GM12878 (cell line): ENCODE results near the gene ICE1. TPM values are rescaled to one million over a fixed set of nuclear protein-coding genes. Genes with fewer than 3 reads are reported as not detected.

Source experiments
- ATAC-seq: fragments of 200-7000 bp; cut with Tn5 transposase; 3 replicates; pipeline ENCODE4 v1.9.1; 2020; ENCODE audit warnings: mild to moderate bottlenecking, moderate library complexity
- Bru-seq: library from RNA; stranded (reverse); fragments of 400-500 nt; gene quantifications from one replicate; lab custom pipeline; 2021; lab: Mats Ljungman, UMichigan
- BruChase-seq, 2 experiments: library from RNA; stranded (reverse); fragments of 400-500 nt; gene quantifications; one replicate each; lab custom pipeline; 2021; lab: Mats Ljungman, UMichigan
- BruUV-seq: library from RNA; stranded (reverse); fragments of 400-500 nt; replicated peaks from 2 replicates; lab custom pipeline; 2021; lab: Mats Ljungman, UMichigan
- CTCF ChIA-PET: fragments of 300-600 bp; sonication (Branson Sonifier 250); formaldehyde crosslinking; extraction: SDS; loops from one replicate; lab custom pipeline; 2021; ENCODE audit warnings: inconsistent platforms; lab: Yijun Ruan, JAX
- POLR2A ChIA-PET: fragments of 350-600 bp; formaldehyde crosslinking; extraction: SDS; loops from one replicate; lab custom pipeline; 2021; ENCODE audit warnings: inconsistent platforms; lab: Charles Lee
- RAD21 ChIA-PET: fragments of 300-600 bp; sonication (Branson Sonifier 250); formaldehyde crosslinking; loops from one replicate; lab custom pipeline; 2023; ENCODE audit warnings: antibody characterized with exemption; ENCODE audit not compliant: unreplicated experiment; lab: Charles Lee
- SMC1A ChIA-PET: fragments of 300-600 bp; sonication (Branson Sonifier 250); formaldehyde crosslinking; loops from one replicate; lab custom pipeline; 2023; ENCODE audit not compliant: unreplicated experiment, uncharacterized antibody; lab: Charles Lee
- DNase-seq: peaks from one replicate; pipeline ENCODE4 v3.0.0-alpha.2; 2011; ENCODE audit warnings: low read depth, low spot score
- FAIRE-seq: peaks from 3 replicates; lab custom pipeline; 2011; peaks lifted over from hg19 to GRCh38; lab: Jason Lieb, UNC
- H2AFZ ChIP-seq: 2 replicates; pipeline ENCODE4 v1.6.0; 2011; ENCODE audit warnings: low read depth, low read length, control low read depth; ENCODE audit not compliant: control insufficient read depth
- H3K27ac ChIP-seq: 2 replicates; pipeline ENCODE4 v1.5.1; 2011; ENCODE audit warnings: control low read depth; ENCODE audit not compliant: control insufficient read depth, insufficient read depth
- H3K27me3 ChIP-seq, 2 experiments: replicated peaks in 1 of 2; 2 replicates each; pipeline versions ENCODE4 v1.6.0 to v1.6.1; 2011; ENCODE audit warnings: low read length in 1 of 2; ENCODE audit not compliant: control insufficient read depth in 2 of 2, insufficient read depth in 2 of 2
- H3K36me3 ChIP-seq, 2 experiments: 2 replicates each; pipeline ENCODE4 v1.5.1; 2011; ENCODE audit warnings: low read length in 1 of 2; ENCODE audit not compliant: control insufficient read depth in 2 of 2, insufficient read depth in 2 of 2
- H3K4me1 ChIP-seq: 2 replicates; pipeline ENCODE4 v1.6.1; 2011; ENCODE audit warnings: mild to moderate bottlenecking, low read length, moderate library complexity, mixed read lengths; ENCODE audit not compliant: control insufficient read depth, insufficient read depth
- H3K4me2 ChIP-seq: 2 replicates; pipeline ENCODE4 v1.6.0; 2011; ENCODE audit warnings: control low read depth; ENCODE audit not compliant: control insufficient read depth, insufficient read depth
- H3K4me3 ChIP-seq: fragments of 200-600 bp; sonication (generic); 2 replicates; pipeline ENCODE4 v1.5.1; 2016
- H3K79me2 ChIP-seq: 2 replicates; pipeline ENCODE4 v1.6.0; 2011; ENCODE audit warnings: low read length; ENCODE audit not compliant: control insufficient read depth, insufficient read depth
- H3K9ac ChIP-seq: 2 replicates; pipeline ENCODE4 v1.8.0; 2011; ENCODE audit warnings: low read length, control low read depth, mixed read lengths; ENCODE audit not compliant: control insufficient read depth, insufficient read depth
- H3K9me3 ChIP-seq: replicated peaks from 3 replicates; pipeline ENCODE4 v1.5.1; 2011; ENCODE audit warnings: mild to moderate bottlenecking, low read length; ENCODE audit not compliant: control insufficient read depth, insufficient read depth
- H4K20me1 ChIP-seq: 2 replicates; pipeline ENCODE4 v1.6.0; 2011; ENCODE audit not compliant: control insufficient read depth, insufficient read depth
- ATF7 ChIP-seq: fragments of 450-650 bp; IDR thresholded peaks from 2 replicates; pipeline ENCODE4 v1.6.1; 2016; ENCODE audit warnings: low read depth, mild to moderate bottlenecking
- HCFC1 ChIP-seq: fragments of 150-350 bp; IDR thresholded peaks from 2 replicates; pipeline ENCODE4 v1.6.1; 2014; ENCODE audit warnings: low read length
- HDAC6 ChIP-seq: fragments of 200-600 bp; sonication (generic); IDR thresholded peaks from one replicate; pipeline ENCODE4 v1.8.0; 2017; ENCODE audit warnings: antibody characterized with exemption; ENCODE audit not compliant: unreplicated experiment
- MEF2A ChIP-seq: IDR thresholded peaks from 2 replicates; pipeline ENCODE4 v1.6.1; 2011; ENCODE audit warnings: low read depth, mild to moderate bottlenecking, low read length, moderate library complexity; ENCODE audit not compliant: insufficient read depth
- POLR2AphosphoS2 ChIP-seq: IDR thresholded peaks from 2 replicates; pipeline ENCODE4 v1.6.1; 2011; ENCODE audit warnings: low read depth, mild to moderate bottlenecking, low read length, improper control_type of control experiment, moderate library complexity
- RAD51 ChIP-seq: fragments of 450-650 bp; IDR thresholded peaks from 2 replicates; pipeline ENCODE4 v1.6.1; 2016; ENCODE audit warnings: moderate library complexity, mild to moderate bottlenecking, inconsistent platforms
- RFX5 ChIP-seq: IDR thresholded peaks from 2 replicates; pipeline ENCODE4 v1.6.1; 2011; ENCODE audit warnings: low read depth, low read length, improper control_type of control experiment
- STAT1 ChIP-seq: fragments of 450-650 bp; conservative IDR thresholded peaks from 2 replicates; pipeline ENCODE4 v1.6.1; 2014; ENCODE audit warnings: antibody characterized with exemption, mild to moderate bottlenecking
- SUZ12 ChIP-seq: fragments of 200-600 bp; sonication (generic); IDR thresholded peaks from one replicate; pipeline ENCODE4 v1.6.1; 2018; ENCODE audit warnings: antibody characterized with exemption, mild to moderate bottlenecking; ENCODE audit not compliant: unreplicated experiment
- WGBS: methylation state at CpG from one replicate; pipeline ENCODE4 v1.1.6; 2016; ENCODE audit warnings: low lambda C conversion rate; ENCODE audit not compliant: insufficient replicate concordance, insufficient coverage; ENCODE audit errors: missing lambda C conversion rate; 5-methylcytosine and 5-hydroxymethylcytosine counted together
- in situ Hi-C: fragments of 300-500 bp; cut with MboI; formaldehyde crosslinking; loops from 9 replicates; pipeline ENCODE4 v1.14.3; 2018; ENCODE audit warnings: mixed read lengths
- intact Hi-C: fragments of 100-400 bp; cut with micrococcal nuclease; formaldehyde crosslinking; loops from one replicate; pipeline ENCODE4 v1.14.2; 2022; ENCODE audit not compliant: unreplicated experiment
- long read RNA-seq, 2 experiments: library from polyadenylated mRNA; unstranded; transcript quantifications; one replicate each; pipeline ENCODE4 v2.0.0, GENCODE V29; 2019 to 2020
- polyA minus RNA-seq, 3 experiments: library from RNA; depleted of rRNA, polyadenylated mRNA; stranded (reverse); fragments of >200 nt; gene quantifications; 2 replicates each; pipeline ENCODE4 v1.2.3, GENCODE V29; 2011
- polyA plus RNA-seq, 11 experiments: library from polyadenylated mRNA; depleted of rRNA in 4 of 11; unstranded in 6 of 11; stranded (reverse) in 5 of 11; fragments of >200 nt; fragmentation: Nextera tagmentation in 4 of 11; fragmentation: Illumina TruSeq in 1 of 11; extraction: Ambion mirVana in 4 of 11; extraction: Trizol in 1 of 11; gene quantifications; 1 replicate in 1 of 11; 2 replicates in 10 of 11; pipeline versions ENCODE4 v1.2.1 to v1.2.3, GENCODE V29; 2011 to 2016; ENCODE audit warnings: inconsistent platforms in 2 of 11, missing spikeins in 2 of 11, low read depth in 1 of 11
- total RNA-seq, 4 experiments: library from RNA; depleted of rRNA in 3 of 4; stranded (reverse); fragments of >200 nt in 3 of 4; fragmentation: Illumina TruSeq in 1 of 4; extraction: Trizol in 1 of 4; gene quantifications; 2 replicates each; pipeline versions ENCODE4 v1.2.1 to v1.2.3, GENCODE V29; 2013 to 2021
- TF ChIP-seq, protein P1 (sequence below): fragments of 450-650 bp; IDR thresholded peaks from 2 replicates; pipeline ENCODE4 v1.6.1; 2017; ENCODE audit warnings: mild to moderate bottlenecking, moderate library complexity
- TF ChIP-seq, protein P2 (sequence below): fragments of 450-650 bp; IDR thresholded peaks from 2 replicates; pipeline ENCODE4 v1.6.1; 2014; ENCODE audit warnings: mild to moderate bottlenecking

The ICE1 gene
- total RNA-seq (2013; cell fraction: nucleolus; rRNA removed), result 67.5 and 70.9 TPM in 2 replicates
- 18.8 and 22.2 TPM in 2 replicates for total RNA-seq (2014; rRNA removed)
- total RNA-seq (2014; rRNA removed; fragmentation: Illumina TruSeq; extraction: Trizol), result 31.4 and 32.5 TPM in 2 replicates
- total RNA-seq (2021), result 24.4 and 26.9 TPM in 2 replicates
- 6.3 TPM for polyA plus RNA-seq (2011; ENCODE audit: low read depth)
- 16.1 and 22.0 TPM in 2 replicates for polyA plus RNA-seq (2011; rRNA removed)
- polyA plus RNA-seq (2011; cell fraction: cytosol; rRNA removed), result 8.8 and 9.3 TPM in 2 replicates
- 22.5 and 23.0 TPM in 2 replicates for polyA plus RNA-seq (2011; cell fraction: nucleus; rRNA removed)
- polyA plus RNA-seq (2012), result 8.3 and 10.2 TPM in 2 replicates
- 27.9 and 31.6 TPM in 2 replicates for polyA plus RNA-seq (2014; fragmentation: Illumina TruSeq; extraction: Trizol)
- 1 to 10 TPM; 3.8 to 5.5 TPM for polyA plus RNA-seq (2014; fragmentation: Nextera tagmentation; extraction: Ambion mirVana)
- polyA plus RNA-seq (2014; rRNA removed), result 17.1 and 17.4 TPM in 2 replicates
- 10 to 100 TPM; 19.0 to 20.3 TPM for polyA plus RNA-seq (2016; fragmentation: Nextera tagmentation; extraction: Ambion mirVana)
- 32.2 and 34.7 TPM in 2 replicates for polyA minus RNA-seq (2011; rRNA and poly(A)+ RNA removed)
- polyA minus RNA-seq (2011; cell fraction: cytosol; rRNA and poly(A)+ RNA removed), result 9.4 and 13.0 TPM in 2 replicates
- polyA minus RNA-seq (2011; cell fraction: nucleus; rRNA and poly(A)+ RNA removed), result 36.1 and 53.6 TPM in 2 replicates
- Bru-seq, nascent RNA, result percentile 84 among the genes with signal in this experiment
- BruChase-seq, experiment 1, labeled RNA remaining after a 6-hour chase, result percentile 82 among the genes with signal in this experiment
- BruChase-seq, experiment 2, labeled RNA remaining after a 2-hour chase, result percentile 87 among the genes with signal in this experiment
- long read RNA-seq, experiment 1, partial matches to known transcripts, result 1 of 1 reads
- long read RNA-seq, experiment 1, other reads (novel, unspliced or antisense), result 0 of 1 reads
- long read RNA-seq, experiment 2, partial matches to known transcripts, result 18 of 23 reads
- long read RNA-seq, experiment 2, other reads (novel, unspliced or antisense), result 5 of 23 reads

DNA sequence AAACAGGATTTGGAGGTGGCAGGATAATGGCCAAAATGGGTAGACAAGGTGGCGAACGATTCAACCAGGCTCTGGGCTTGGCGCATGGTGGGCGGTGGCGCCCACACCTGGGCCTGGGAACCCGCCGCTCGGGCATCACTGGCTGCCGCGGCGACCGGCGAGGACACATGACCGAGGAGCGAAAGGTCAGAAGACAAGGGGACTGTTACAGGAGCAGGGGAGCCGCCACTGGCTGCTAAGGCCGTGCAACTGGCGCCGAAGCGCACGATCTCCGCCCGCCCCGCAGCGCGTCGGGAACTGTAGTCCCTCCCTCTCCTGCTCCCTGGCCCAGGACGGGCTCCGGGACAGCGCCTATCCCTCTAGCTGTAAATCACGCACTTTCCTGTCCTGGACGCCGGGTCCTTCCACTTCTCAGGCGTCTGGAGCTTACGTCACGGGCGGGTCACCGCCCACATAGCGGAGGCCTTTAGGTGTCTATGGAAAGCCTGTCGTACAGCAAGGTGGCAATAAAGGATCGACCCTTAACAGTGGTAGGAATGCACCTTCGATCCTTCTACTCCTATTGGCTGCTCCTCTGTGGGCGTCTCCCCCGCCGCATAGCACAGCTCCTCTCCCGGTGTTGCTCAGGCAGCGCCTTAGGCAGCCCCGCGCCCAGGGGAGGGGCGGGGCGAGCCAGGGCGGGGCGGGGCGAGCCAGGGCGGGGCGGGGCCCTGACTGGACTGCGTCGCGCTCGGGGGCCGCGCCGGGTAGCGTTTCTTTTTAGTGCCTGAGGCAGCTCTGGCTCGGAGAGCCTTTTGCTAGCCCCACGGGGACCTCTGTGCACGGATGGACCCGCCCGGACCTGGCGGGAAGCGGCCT, at the start of gene ICE1:
Gene ICE1 (plus strand): TSS at position 717 of the 858 bp plus-strand sequence. CDS start 239 bp downstream, outside the sequence.
- POLR2A ChIA-PET, result interaction anchor here (1.8 kb wide), 1 partner anchor 8 kb away, joined by 3 read pairs; no protein-coding TSS in a partner anchor
- H2AFZ ChIP-seq, result peak within 1 kb of the TSS; percentile 95
- ATAC-seq (peak; percentile 90), FAIRE-seq (peak; percentile 97), DNase-seq (peak; percentile 91)
- H4K20me1 ChIP-seq, result peaks cover 2% of the 10 kb centered on the region; the same call in 1 of the 2 replicates
- CTCF ChIA-PET, result interaction anchor here (0.8 to 4.5 kb wide), 4 partner anchors 281 to 543 kb away, joined by 3 to 31 read pairs (median 4); no protein-coding TSS in a partner anchor
- no peaks in the 10 kb centered on the region for H3K27me3 ChIP-seq
- peaks cover 27% of the 10 kb centered on the region for H3K4me1 ChIP-seq
- no peaks in the 10 kb centered on the region; the same call in 2 of the 3 replicates for H3K9me3 ChIP-seq
- RAD21 ChIA-PET, result interaction anchor here (0.8 to 1.2 kb wide), 2 partner anchors 47 to 72 kb away, joined by 3 read pairs; no protein-coding TSS in a partner anchor
- peak within 1 kb of the TSS; percentile 97 for H3K4me2 ChIP-seq
- intact Hi-C loops, result loop anchor here (5.0 kb wide), 1 partner anchor 330 kb away; no protein-coding TSS in a partner anchor
- in situ Hi-C loops, result loop anchor here (5.0 kb wide), 1 partner anchor 280 kb away; the partner anchor contains the start of gene ADAMTS16
- no peaks in the 10 kb centered on the region for H3K36me3 ChIP-seq
- H3K79me2 ChIP-seq, result peaks cover 49% of the 10 kb centered on the region
- peak within 1 kb of the TSS; percentile 89 for H3K9ac ChIP-seq
- SMC1A ChIA-PET, result interaction anchor here (0.6 to 2.0 kb wide), 8 partner anchors 11 to 552 kb away, joined by 3 to 8 read pairs (median 4); no protein-coding TSS in a partner anchor
- WGBS, result under 1% methylated on average over 63 of the region's 71 CpGs
- peak within 1 kb of the TSS; percentile 91 for H3K4me3 ChIP-seq
- no TSS peak for BruUV-seq
- H3K27ac ChIP-seq, result peak within 1 kb of the TSS; percentile 94
- TF ChIP-seq HDAC6, result peak; percentile 39
- TF ChIP-seq RAD51, result 0 out of 2 replicates have a peak, but pooled peaks have one; percentile 37
- TF ChIP-seq RFX5, result no peak
- TF ChIP-seq, protein P1, sequence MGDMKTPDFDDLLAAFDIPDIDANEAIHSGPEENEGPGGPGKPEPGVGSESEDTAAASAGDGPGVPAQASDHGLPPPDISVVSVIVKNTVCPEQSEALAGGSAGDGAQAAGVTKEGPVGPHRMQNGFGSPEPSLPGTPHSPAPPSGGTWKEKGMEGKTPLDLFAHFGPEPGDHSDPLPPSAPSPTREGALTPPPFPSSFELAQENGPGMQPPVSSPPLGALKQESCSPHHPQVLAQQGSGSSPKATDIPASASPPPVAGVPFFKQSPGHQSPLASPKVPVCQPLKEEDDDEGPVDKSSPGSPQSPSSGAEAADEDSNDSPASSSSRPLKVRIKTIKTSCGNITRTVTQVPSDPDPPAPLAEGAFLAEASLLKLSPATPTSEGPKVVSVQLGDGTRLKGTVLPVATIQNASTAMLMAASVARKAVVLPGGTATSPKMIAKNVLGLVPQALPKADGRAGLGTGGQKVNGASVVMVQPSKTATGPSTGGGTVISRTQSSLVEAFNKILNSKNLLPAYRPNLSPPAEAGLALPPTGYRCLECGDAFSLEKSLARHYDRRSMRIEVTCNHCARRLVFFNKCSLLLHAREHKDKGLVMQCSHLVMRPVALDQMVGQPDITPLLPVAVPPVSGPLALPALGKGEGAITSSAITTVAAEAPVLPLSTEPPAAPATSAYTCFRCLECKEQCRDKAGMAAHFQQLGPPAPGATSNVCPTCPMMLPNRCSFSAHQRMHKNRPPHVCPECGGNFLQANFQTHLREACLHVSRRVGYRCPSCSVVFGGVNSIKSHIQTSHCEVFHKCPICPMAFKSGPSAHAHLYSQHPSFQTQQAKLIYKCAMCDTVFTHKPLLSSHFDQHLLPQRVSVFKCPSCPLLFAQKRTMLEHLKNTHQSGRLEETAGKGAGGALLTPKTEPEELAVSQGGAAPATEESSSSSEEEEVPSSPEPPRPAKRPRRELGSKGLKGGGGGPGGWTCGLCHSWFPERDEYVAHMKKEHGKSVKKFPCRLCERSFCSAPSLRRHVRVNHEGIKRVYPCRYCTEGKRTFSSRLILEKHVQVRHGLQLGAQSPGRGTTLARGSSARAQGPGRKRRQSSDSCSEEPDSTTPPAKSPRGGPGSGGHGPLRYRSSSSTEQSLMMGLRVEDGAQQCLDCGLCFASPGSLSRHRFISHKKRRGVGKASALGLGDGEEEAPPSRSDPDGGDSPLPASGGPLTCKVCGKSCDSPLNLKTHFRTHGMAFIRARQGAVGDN, result peak; percentile 13; the same call in 1 of the 2 replicates
- TF ChIP-seq ATF7, result peak; percentile 76
- TF ChIP-seq, protein P2, sequence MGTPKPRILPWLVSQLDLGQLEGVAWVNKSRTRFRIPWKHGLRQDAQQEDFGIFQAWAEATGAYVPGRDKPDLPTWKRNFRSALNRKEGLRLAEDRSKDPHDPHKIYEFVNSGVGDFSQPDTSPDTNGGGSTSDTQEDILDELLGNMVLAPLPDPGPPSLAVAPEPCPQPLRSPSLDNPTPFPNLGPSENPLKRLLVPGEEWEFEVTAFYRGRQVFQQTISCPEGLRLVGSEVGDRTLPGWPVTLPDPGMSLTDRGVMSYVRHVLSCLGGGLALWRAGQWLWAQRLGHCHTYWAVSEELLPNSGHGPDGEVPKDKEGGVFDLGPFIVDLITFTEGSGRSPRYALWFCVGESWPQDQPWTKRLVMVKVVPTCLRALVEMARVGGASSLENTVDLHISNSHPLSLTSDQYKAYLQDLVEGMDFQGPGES, result no peak
- TF ChIP-seq SUZ12, result no peak
- TF ChIP-seq POLR2AphosphoS2, result no peak; the same call in 1 of the 2 replicates
- peak; percentile 83 for TF ChIP-seq HCFC1
- 0 out of 2 replicates have a peak, but pooled peaks have one; percentile 21 for TF ChIP-seq STAT1
- TF ChIP-seq MEF2A, result no peak
